HL-60 (cell line): Measurements from ENCODE around the gene MGAT5.

Experiments
- CTCF ChIP-seq: IDR thresholded peaks from one replicate; pipeline ENCODE4 v1.5.1; 2011; ENCODE audit warnings: low read length, control low read depth, inconsistent platforms; ENCODE audit not compliant: insufficient read depth
- POLR2AphosphoS5 ChIP-seq: IDR thresholded peaks from 2 replicates; pipeline ENCODE4 v1.6.1; 2012; ENCODE audit warnings: low read depth
- SPI1 ChIP-seq: IDR thresholded peaks from 2 replicates; pipeline ENCODE4 v1.6.1; 2012; ENCODE audit warnings: low read depth, mild to moderate bottlenecking, borderline replicate concordance

DNA sequence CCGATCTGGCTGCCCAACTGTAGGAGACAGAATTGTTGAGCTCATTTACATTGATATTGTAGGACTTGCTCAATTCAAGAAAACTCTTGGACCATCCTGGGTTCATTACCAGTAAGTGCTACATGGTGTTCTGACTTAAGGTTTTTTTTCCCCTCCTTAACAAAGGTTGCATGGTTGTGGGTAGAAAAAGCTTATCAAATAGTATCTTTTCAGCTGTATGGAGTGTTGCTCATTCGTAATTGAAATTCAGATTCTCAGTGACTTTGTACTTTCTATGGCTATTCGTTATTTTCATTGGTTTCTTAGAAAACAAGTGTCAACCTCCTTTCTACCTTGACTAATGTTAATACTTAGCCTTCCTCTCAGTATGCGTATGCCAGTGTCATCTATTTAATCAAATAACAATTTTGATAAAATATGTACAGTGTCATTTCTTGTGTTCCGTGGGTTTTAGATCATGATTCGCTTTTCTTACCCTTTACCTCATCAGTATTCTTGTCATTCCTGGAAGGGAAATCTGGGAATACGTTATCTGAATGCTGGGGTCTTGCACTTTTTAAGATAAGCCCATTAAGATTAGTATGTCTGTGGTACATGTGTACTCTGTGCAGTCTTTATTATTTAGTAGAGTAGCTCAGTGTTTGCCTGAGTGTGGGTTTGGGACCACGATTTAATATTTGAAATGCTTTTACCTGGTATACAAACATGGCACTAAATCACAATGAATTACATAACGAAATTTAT is 91.3 kb downstream of the MGAT5 start:
- TF ChIP-seq CTCF = no peak
- TF ChIP-seq SPI1 = no peak
- no peak for TF ChIP-seq POLR2AphosphoS5
